ENCODE results near the gene ABCA1. TPM values are rescaled to one million over a fixed set of nuclear protein-coding genes. Genes with fewer than 3 reads are reported as not detected.

The ABCA1 gene
- total and polyA plus RNA-seq, 10 of the 15 experiments (the other 5 are each of a cell fraction or from before 2014, with no cell fraction given): 0.01 to 0.56 (median 0.16) TPM

- TF ChIP-seq, protein P1, sequence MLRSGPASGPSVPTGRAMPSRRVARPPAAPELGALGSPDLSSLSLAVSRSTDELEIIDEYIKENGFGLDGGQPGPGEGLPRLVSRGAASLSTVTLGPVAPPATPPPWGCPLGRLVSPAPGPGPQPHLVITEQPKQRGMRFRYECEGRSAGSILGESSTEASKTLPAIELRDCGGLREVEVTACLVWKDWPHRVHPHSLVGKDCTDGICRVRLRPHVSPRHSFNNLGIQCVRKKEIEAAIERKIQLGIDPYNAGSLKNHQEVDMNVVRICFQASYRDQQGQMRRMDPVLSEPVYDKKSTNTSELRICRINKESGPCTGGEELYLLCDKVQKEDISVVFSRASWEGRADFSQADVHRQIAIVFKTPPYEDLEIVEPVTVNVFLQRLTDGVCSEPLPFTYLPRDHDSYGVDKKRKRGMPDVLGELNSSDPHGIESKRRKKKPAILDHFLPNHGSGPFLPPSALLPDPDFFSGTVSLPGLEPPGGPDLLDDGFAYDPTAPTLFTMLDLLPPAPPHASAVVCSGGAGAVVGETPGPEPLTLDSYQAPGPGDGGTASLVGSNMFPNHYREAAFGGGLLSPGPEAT (IDR thresholded peaks at IDR 0.05; ENCODE audit: low read depth): peak; percentile 64
- TF ChIP-seq SUPT20H (IDR thresholded peaks at IDR 0.05; ENCODE audit: borderline replicate concordance, control insufficient read depth, low read depth, low read length) (no peak), ZNF24 (IDR thresholded peaks at IDR 0.05) (no peak), ZBTB4 (CRISPR knock-in tag; IDR thresholded peaks at IDR 0.05) (no peak), ATF7 (IDR thresholded peaks at IDR 0.05; ENCODE audit: low read depth) (no peak), SMC3 (IDR thresholded peaks at IDR 0.05; ENCODE audit: borderline replicate concordance, low read length) (no peak), SP1 (IDR thresholded peaks at IDR 0.05; ENCODE audit: low read depth, low read length) (peak; percentile 92), NFIC (IDR thresholded peaks at IDR 0.05; ENCODE audit: low read depth, low read length) (no peak), TBL1XR1 (IDR thresholded peaks at IDR 0.05; ENCODE audit: low read depth, low read length) (no peak), CEBPB (IDR thresholded peaks at IDR 0.05; ENCODE audit: borderline replicate concordance in 1 of 2, low read depth in 2 of 2, low read length in 2 of 2) (no peak), BMI1 (IDR thresholded peaks at IDR 0.05; ENCODE audit: borderline replicate concordance) (no peak), RAD51 (IDR thresholded peaks at IDR 0.05) (no peak), CBX3 (IDR thresholded peaks at IDR 0.05; ENCODE audit: borderline replicate concordance, low read depth) (no peak), ETV6 (conservative IDR thresholded peaks at IDR 0.05 in 1 of 2, IDR thresholded peaks at IDR 0.05 in 1 of 2; ENCODE audit: borderline replicate concordance in 1 of 2, low read depth in 1 of 2) (no peak), BRCA1 (IDR thresholded peaks at IDR 0.05; ENCODE audit: low read depth, low read length) (no peak), RFX5 (IDR thresholded peaks at IDR 0.05; ENCODE audit: low read depth, low read length) (no peak), MEF2A (IDR thresholded peaks at IDR 0.05; ENCODE audit: insufficient read depth, low read depth, low read length) (no peak), DPF2 (IDR thresholded peaks at IDR 0.05) (no peak)
- TF ChIP-seq, protein P2, sequence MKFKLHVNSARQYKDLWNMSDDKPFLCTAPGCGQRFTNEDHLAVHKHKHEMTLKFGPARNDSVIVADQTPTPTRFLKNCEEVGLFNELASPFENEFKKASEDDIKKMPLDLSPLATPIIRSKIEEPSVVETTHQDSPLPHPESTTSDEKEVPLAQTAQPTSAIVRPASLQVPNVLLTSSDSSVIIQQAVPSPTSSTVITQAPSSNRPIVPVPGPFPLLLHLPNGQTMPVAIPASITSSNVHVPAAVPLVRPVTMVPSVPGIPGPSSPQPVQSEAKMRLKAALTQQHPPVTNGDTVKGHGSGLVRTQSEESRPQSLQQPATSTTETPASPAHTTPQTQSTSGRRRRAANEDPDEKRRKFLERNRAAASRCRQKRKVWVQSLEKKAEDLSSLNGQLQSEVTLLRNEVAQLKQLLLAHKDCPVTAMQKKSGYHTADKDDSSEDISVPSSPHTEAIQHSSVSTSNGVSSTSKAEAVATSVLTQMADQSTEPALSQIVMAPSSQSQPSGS (IDR thresholded peaks at IDR 0.05; ENCODE audit: low read length): no peak
- TF ChIP-seq, protein P3, sequence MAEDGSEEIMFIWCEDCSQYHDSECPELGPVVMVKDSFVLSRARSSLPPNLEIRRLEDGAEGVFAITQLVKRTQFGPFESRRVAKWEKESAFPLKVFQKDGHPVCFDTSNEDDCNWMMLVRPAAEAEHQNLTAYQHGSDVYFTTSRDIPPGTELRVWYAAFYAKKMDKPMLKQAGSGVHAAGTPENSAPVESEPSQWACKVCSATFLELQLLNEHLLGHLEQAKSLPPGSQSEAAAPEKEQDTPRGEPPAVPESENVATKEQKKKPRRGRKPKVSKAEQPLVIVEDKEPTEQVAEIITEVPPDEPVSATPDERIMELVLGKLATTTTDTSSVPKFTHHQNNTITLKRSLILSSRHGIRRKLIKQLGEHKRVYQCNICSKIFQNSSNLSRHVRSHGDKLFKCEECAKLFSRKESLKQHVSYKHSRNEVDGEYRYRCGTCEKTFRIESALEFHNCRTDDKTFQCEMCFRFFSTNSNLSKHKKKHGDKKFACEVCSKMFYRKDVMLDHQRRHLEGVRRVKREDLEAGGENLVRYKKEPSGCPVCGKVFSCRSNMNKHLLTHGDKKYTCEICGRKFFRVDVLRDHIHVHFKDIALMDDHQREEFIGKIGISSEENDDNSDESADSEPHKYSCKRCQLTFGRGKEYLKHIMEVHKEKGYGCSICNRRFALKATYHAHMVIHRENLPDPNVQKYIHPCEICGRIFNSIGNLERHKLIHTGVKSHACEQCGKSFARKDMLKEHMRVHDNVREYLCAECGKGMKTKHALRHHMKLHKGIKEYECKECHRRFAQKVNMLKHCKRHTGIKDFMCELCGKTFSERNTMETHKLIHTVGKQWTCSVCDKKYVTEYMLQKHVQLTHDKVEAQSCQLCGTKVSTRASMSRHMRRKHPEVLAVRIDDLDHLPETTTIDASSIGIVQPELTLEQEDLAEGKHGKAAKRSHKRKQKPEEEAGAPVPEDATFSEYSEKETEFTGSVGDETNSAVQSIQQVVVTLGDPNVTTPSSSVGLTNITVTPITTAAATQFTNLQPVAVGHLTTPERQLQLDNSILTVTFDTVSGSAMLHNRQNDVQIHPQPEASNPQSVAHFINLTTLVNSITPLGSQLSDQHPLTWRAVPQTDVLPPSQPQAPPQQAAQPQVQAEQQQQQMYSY (CRISPR knock-in tag; IDR thresholded peaks at IDR 0.05): no peak
Observed at GRCh38 chr9:104968025-104968982, 40.3 kb upstream of the ABCA1 start (continued).
